Neural cell (in vitro differentiated cells): ENCODE measurements around the gene MIX23. TPM values are rescaled to one million over a fixed set of nuclear protein-coding genes. Genes with fewer than 3 reads are reported as not detected.

Experiments
- H2AFZ ChIP-seq: fragments of 200-600, 300-800 bp; sonication (generic), shearing (Covaris generic); 2 replicates; pipeline ENCODE4 v1.6.0; 2014; ENCODE audit warnings: low read depth, mild to moderate bottlenecking, antibody characterized with exemption, low read length, moderate library complexity
- H3F3A ChIP-seq: fragments of 200-600 bp; shearing (Covaris generic); 2 replicates; pipeline ENCODE4 v1.6.1; 2016; ENCODE audit warnings: mild to moderate bottlenecking, moderate library complexity, mixed read lengths, antibody characterized with exemption, low read length; ENCODE audit not compliant: insufficient read depth, poor library complexity, severe bottlenecking
- H3K27ac ChIP-seq: fragments of 200-600, 300-800 bp; sonication (generic), shearing (Covaris generic); 2 replicates; pipeline ENCODE4 v1.5.1; 2014; ENCODE audit warnings: mild to moderate bottlenecking, low read length, moderate library complexity
- H3K27me3 ChIP-seq: fragments of 300-800, 200-600 bp; sonication (generic), shearing (Covaris generic); 2 replicates; pipeline ENCODE4 v1.6.0; 2014; ENCODE audit warnings: mild to moderate bottlenecking, low read depth, low read length, moderate library complexity; ENCODE audit not compliant: insufficient read depth
- H3K36me3 ChIP-seq: fragments of 300-800, 200-600 bp; sonication (generic), shearing (Covaris generic); 2 replicates; pipeline ENCODE4 v1.5.1; 2014; ENCODE audit warnings: mild to moderate bottlenecking, antibody characterized with exemption, low read length, moderate library complexity; ENCODE audit not compliant: insufficient read depth
- H3K4me2 ChIP-seq: fragments of 300-800, 200-600 bp; sonication (generic), shearing (Covaris generic); 2 replicates; pipeline ENCODE4 v1.6.0; 2014; ENCODE audit warnings: mild to moderate bottlenecking, low read length
- H3K4me3 ChIP-seq: fragments of 300-800, 200-600 bp; sonication (generic), shearing (Covaris generic); 2 replicates; pipeline ENCODE4 v1.5.1; 2014; ENCODE audit warnings: mild to moderate bottlenecking, low read length, moderate library complexity
- H3K79me2 ChIP-seq: fragments of 200-600 bp; shearing (Covaris generic); replicated peaks from 2 replicates; pipeline ENCODE4 v1.6.0; 2014; ENCODE audit warnings: mild to moderate bottlenecking, low read length, moderate library complexity; ENCODE audit not compliant: insufficient read depth
- H3K9ac ChIP-seq: fragments of 300-800, 200-600 bp; sonication (generic), shearing (Covaris generic); 2 replicates; pipeline ENCODE4 v1.6.1; 2016; ENCODE audit warnings: mild to moderate bottlenecking, low read length, mixed read lengths
- H3K9me2 ChIP-seq: fragments of 200-600 bp; shearing (Covaris generic); 2 replicates; pipeline ENCODE4 v1.6.1; 2016; ENCODE audit warnings: mild to moderate bottlenecking, low read length, mixed read lengths; ENCODE audit not compliant: insufficient read depth
- H3K9me3 ChIP-seq: fragments of 200-600, 300-800 bp; sonication (generic), shearing (Covaris generic); 2 replicates; pipeline ENCODE4 v1.6.1; 2016; ENCODE audit warnings: mild to moderate bottlenecking, mixed run types, low read length, moderate library complexity, mixed read lengths
- H4K20me1 ChIP-seq: fragments of 200-600 bp; shearing (Covaris generic); 2 replicates; pipeline ENCODE4 v1.6.1; 2016; ENCODE audit warnings: mild to moderate bottlenecking, mixed run types; ENCODE audit not compliant: insufficient read depth
- EP300 ChIP-seq: fragments of 450-650 bp; conservative IDR thresholded peaks from 2 replicates; pipeline ENCODE4 v1.6.1; 2014; ENCODE audit warnings: antibody characterized with exemption, mild to moderate bottlenecking, moderate library complexity; ENCODE audit not compliant: poor library complexity, severe bottlenecking
- EZH2 ChIP-seq: fragments of 200-600, 300-800 bp; shearing (Covaris generic), sonication (generic); IDR thresholded peaks from 2 replicates; pipeline ENCODE4 v1.6.1; 2014; ENCODE audit warnings: antibody characterized with exemption, low read length, borderline replicate concordance, mild to moderate bottlenecking; ENCODE audit not compliant: insufficient read depth, poor library complexity, severe bottlenecking
- MXI1 ChIP-seq: fragments of 450-650 bp; conservative IDR thresholded peaks from 2 replicates; pipeline ENCODE4 v1.6.1; 2014; ENCODE audit warnings: antibody characterized with exemption, mild to moderate bottlenecking; ENCODE audit not compliant: poor library complexity, severe bottlenecking
- POLR2AphosphoS5 ChIP-seq: IDR thresholded peaks from 2 replicates; pipeline ENCODE4 v1.6.1; 2012
- RAD21 ChIP-seq: fragments of 450-650 bp; conservative IDR thresholded peaks from 2 replicates; pipeline ENCODE4 v1.6.1; 2014; ENCODE audit warnings: antibody characterized with exemption, mild to moderate bottlenecking, moderate library complexity
- REST ChIP-seq: IDR thresholded peaks from 2 replicates; pipeline ENCODE4 v1.6.1; 2012; ENCODE audit warnings: borderline replicate concordance
- SMC3 ChIP-seq: fragments of 450-650 bp; conservative IDR thresholded peaks from 2 replicates; pipeline ENCODE4 v1.6.1; 2014; ENCODE audit warnings: antibody characterized with exemption, mild to moderate bottlenecking, moderate library complexity; ENCODE audit not compliant: poor library complexity
- TAF1 ChIP-seq: IDR thresholded peaks from 2 replicates; pipeline ENCODE4 v1.6.1; 2012; ENCODE audit warnings: low read depth
- polyA minus RNA-seq: library from RNA; depleted of rRNA, polyadenylated mRNA; stranded (reverse); fragments of >200 nt; gene quantifications from 2 replicates; pipeline ENCODE4 v1.2.3, GENCODE V29; 2014
- polyA plus RNA-seq: library from polyadenylated mRNA; depleted of rRNA; stranded (reverse); fragments of >200 nt; gene quantifications from 2 replicates; pipeline ENCODE4 v1.2.3, GENCODE V29; 2014
- TF ChIP-seq, protein P1 (sequence below): fragments of 450-650 bp; IDR thresholded peaks from 2 replicates; pipeline ENCODE4 v1.5.1; 2014; ENCODE audit warnings: antibody characterized with exemption, mild to moderate bottlenecking, moderate library complexity; ENCODE audit not compliant: poor library complexity, severe bottlenecking

MIX23 gene
- polyA plus RNA-seq: 40.8 and 87.3 TPM in 2 replicates
- polyA minus RNA-seq: 15.6 and 16.2 TPM in 2 replicates

DNA sequence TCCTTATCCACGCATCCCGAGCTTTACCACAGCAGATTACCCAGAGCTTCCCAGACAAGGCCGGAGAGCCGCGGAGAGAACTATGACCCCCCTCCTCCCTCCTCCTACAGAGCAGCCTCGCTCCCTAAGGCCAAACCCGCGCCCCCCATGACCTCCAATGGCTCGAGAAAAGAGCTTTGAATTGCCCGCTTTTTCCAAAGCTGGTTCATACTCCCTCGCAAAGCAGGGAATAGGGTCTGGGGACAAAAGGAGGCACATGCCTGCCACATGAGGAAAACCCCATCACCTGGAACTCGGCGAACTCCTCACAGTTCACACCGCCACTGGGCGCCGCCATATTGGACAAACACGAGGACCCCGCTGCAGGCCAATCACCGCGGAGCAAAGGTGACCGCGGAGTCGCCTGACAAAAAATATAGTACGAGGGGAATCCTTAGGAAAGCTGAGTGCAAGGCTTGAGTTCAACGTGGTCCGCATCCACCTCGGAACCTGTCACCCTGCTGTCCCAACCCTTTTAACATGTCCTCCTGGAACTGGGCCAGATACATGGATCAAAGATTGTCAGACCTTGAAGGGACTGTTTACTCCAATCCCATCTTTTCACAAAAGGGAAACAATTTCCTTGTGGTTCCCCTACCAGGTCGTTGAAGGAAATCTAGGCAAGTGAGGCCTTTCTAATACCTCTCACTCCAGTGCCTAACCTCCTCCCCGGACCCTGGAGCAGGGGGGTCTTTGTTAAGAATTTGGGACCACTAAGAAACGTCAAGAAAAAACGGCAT is at the start of gene MIX23:
TSS of gene MIX23 (minus strand) at position 344 of the 779 bp plus-strand sequence. CDS start at position 337, 7 bp downstream.
- TF ChIP-seq MXI1 (peak; percentile 99), EP300 (peak; percentile 24), SMC3 (peak; percentile 25), POLR2AphosphoS5 (peak; percentile 72), EZH2 (no peak), TAF1 (peak; percentile 87)
- no peaks in the 10 kb centered on the region for H4K20me1 ChIP-seq
- H3F3A ChIP-seq: no peaks in the 10 kb centered on the region
- no peaks in the 10 kb centered on the region for H3K9me2 ChIP-seq
- H3K27me3 ChIP-seq: no peaks in the 10 kb centered on the region
- H3K79me2 ChIP-seq: peaks cover 15% of the 10 kb centered on the region
- no peaks in the 10 kb centered on the region for H3K9me3 ChIP-seq
- peak within 1 kb of the TSS; percentile 96 for H2AFZ ChIP-seq
- H3K9ac ChIP-seq: peak within 1 kb of the TSS; percentile 69
- peak within 1 kb of the TSS; percentile 99 for H3K4me2 ChIP-seq
- H3K4me3 ChIP-seq: peak within 1 kb of the TSS; percentile 69
- H3K36me3 ChIP-seq: no peaks in the 10 kb centered on the region
- peak within 1 kb of the TSS; percentile 84 for H3K27ac ChIP-seq

GRCh38 chr3:122430371-122430770 is 47.3 kb upstream of the MIX23 start:
- H3K79me2 ChIP-seq: no peaks in the 10 kb centered on the region
- H2AFZ ChIP-seq: no peak overlapping the region
- H3K4me2 ChIP-seq: no peak overlapping the region
- no peaks in the 10 kb centered on the region for H3K9me2 ChIP-seq
- H3K4me3 ChIP-seq: no peak overlapping the region
- H3K27ac ChIP-seq: no peak overlapping the region
- no peak overlapping the region for H3K9ac ChIP-seq
- no peaks in the 10 kb centered on the region for H4K20me1 ChIP-seq
- no peaks in the 10 kb centered on the region for H3K9me3 ChIP-seq
- H3F3A ChIP-seq: no peaks in the 10 kb centered on the region
- no peak for TF ChIP-seq EP300
- TF ChIP-seq, protein P1, sequence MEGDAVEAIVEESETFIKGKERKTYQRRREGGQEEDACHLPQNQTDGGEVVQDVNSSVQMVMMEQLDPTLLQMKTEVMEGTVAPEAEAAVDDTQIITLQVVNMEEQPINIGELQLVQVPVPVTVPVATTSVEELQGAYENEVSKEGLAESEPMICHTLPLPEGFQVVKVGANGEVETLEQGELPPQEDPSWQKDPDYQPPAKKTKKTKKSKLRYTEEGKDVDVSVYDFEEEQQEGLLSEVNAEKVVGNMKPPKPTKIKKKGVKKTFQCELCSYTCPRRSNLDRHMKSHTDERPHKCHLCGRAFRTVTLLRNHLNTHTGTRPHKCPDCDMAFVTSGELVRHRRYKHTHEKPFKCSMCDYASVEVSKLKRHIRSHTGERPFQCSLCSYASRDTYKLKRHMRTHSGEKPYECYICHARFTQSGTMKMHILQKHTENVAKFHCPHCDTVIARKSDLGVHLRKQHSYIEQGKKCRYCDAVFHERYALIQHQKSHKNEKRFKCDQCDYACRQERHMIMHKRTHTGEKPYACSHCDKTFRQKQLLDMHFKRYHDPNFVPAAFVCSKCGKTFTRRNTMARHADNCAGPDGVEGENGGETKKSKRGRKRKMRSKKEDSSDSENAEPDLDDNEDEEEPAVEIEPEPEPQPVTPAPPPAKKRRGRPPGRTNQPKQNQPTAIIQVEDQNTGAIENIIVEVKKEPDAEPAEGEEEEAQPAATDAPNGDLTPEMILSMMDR: no peak
- no peak for TF ChIP-seq RAD21
- TF ChIP-seq TAF1: no peak
- no peak for TF ChIP-seq MXI1
- TF ChIP-seq REST: no peak
- TF ChIP-seq POLR2AphosphoS5: no peak
- no peaks in the 10 kb centered on the region for H3K27me3 ChIP-seq
- peaks cover 9% of the 10 kb centered on the region for H3K36me3 ChIP-seq
